GM12865 (cell line): ENCODE data around the gene FAM110A.

Source experiments
- DNase-seq: peaks from one replicate; pipeline ENCODE4 v3.0.0; 2010; ENCODE audit warnings: low read depth
- H3K4me3 ChIP-seq: 2 replicates; pipeline ENCODE4 v1.5.1; 2011; ENCODE audit warnings: mild to moderate bottlenecking, low read depth, low read length, control low read depth
- CTCF ChIP-seq: IDR thresholded peaks from 2 replicates; pipeline ENCODE4 v1.5.1; 2011; ENCODE audit warnings: low read length, control low read depth, low read depth, inconsistent platforms; ENCODE audit not compliant: insufficient read depth; ENCODE audit errors: missing control alignments

Gene FAM110A

GRCh38 chr20:853406-853996, 20.0 kb downstream of the FAM110A start:
- H3K4me3 ChIP-seq, result no peak overlapping the region
- TF ChIP-seq CTCF, result no peak
- no peak for DNase-seq

GRCh38 chr20:854601-855000, 21.1 kb downstream of the FAM110A start:
- H3K4me3 ChIP-seq, result no peak overlapping the region
- no peak for DNase-seq
- TF ChIP-seq CTCF, result no peak

- no peak overlapping the region for H3K4me3 ChIP-seq
- DNase-seq, result no peak
- no peak for TF ChIP-seq CTCF
Observed at GRCh38 chr20:855466-856360, 22.2 kb downstream of the FAM110A start.

GRCh38 chr20:856361-856775, 22.9 kb downstream of the FAM110A start:
- no peak overlapping the region for H3K4me3 ChIP-seq
- DNase-seq, result no peak
- TF ChIP-seq CTCF, result no peak

- DNase-seq, result no peak
- H3K4me3 ChIP-seq, result no peak overlapping the region
- no peak for TF ChIP-seq CTCF
Observed at GRCh38 chr20:858011-858410, 24.5 kb downstream of the FAM110A start.

GRCh38 chr20:859751-860231, 26.3 kb downstream of the FAM110A start:
- DNase-seq, result no peak
- H3K4me3 ChIP-seq, result no peak overlapping the region
- no peak for TF ChIP-seq CTCF
